ENCODE measurements around the gene ALOX12B.
A peak's percentile ranks its signal among the peaks of the same experiment; 100 is the strongest.
"Not testable (repeated sequence)": the region's sequence is repeated elsewhere in the genome, so short reads cannot be mapped to it uniquely, and the experiment has no call there.

ALOX12B gene

GRCh38 chr17:8079291-8080207 lies 8.0 kb downstream of the ALOX12B start:
- H3K27ac ChIP-seq (ENCODE audit: low read length) = no peak overlapping the region
- H3K27me3 ChIP-seq (ENCODE audit: low read depth, low read length) = peaks cover 23% of the 10 kb centered on the region
- no peaks in the 10 kb centered on the region for H3K36me3 ChIP-seq (ENCODE audit: control insufficient read depth in 1 of 2, insufficient read depth in 2 of 2, low read length in 2 of 2)
- no peaks in the 10 kb centered on the region for H3K9me3 ChIP-seq (ENCODE audit: control insufficient read depth in 1 of 2, low read length in 2 of 2)
- H3K4me3 ChIP-seq (ENCODE audit: low read depth in 1 of 2, low read length in 2 of 2) = peak overlapping the region; percentile 26 to 62
- H3K4me1 ChIP-seq (ENCODE audit: control insufficient read depth in 1 of 2, insufficient read depth in 2 of 2, low read length in 2 of 2) = peaks cover 0 to 12% of the 10 kb centered on the region in 2 donors

DNA sequence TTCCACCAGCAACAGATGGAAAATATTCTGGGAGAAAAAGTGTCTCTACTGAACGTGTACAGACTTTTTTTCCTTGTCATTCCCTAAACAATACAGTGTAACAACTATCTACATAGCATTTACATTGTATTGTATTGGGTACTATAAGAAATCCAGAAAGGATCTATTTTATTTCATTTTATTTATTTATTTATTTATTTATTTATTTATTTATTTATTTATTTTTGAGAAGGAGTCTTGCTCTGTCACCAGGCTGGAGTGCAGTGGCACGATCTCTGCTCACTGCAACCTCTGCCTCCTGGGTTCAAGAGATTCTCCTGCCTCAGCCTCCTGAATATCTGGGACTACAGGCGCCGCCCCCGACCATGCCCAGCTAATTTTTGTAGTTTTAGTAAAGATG lies 9.6 kb downstream of the ALOX12B start:
- peaks cover 0 to 25% of the 10 kb centered on the region in 2 donors for H3K4me1 ChIP-seq (ENCODE audit: control insufficient read depth in 1 of 2, insufficient read depth in 2 of 2, low read length in 2 of 2)
- not testable (repeated sequence) for H3K9me3 ChIP-seq (ENCODE audit: control insufficient read depth in 1 of 2, low read length in 2 of 2); H3K36me3 ChIP-seq (ENCODE audit: control insufficient read depth in 1 of 2, insufficient read depth in 2 of 2, low read length in 2 of 2); H3K27ac ChIP-seq (ENCODE audit: low read length); H3K4me3 ChIP-seq (ENCODE audit: low read depth in 1 of 2, low read length in 2 of 2)
- peaks cover 38% of the 10 kb centered on the region for H3K27me3 ChIP-seq (ENCODE audit: low read depth, low read length)

- Histone ChIP-seq H3K9me3 (ENCODE audit: control insufficient read depth in 1 of 2, low read length in 2 of 2) (no peaks in the 10 kb centered on the region), H3K4me3 (ENCODE audit: low read depth in 1 of 2, low read length in 2 of 2) (no peak overlapping the region), H3K4me1 (ENCODE audit: control insufficient read depth in 1 of 2, insufficient read depth in 2 of 2, low read length in 2 of 2) (peaks cover 0 to 32% of the 10 kb centered on the region in 2 donors), H3K36me3 (ENCODE audit: control insufficient read depth in 1 of 2, insufficient read depth in 2 of 2, low read length in 2 of 2) (no peaks in the 10 kb centered on the region), H3K27me3 (ENCODE audit: low read depth, low read length) (peaks cover 50% of the 10 kb centered on the region), H3K27ac (ENCODE audit: low read length) (no peak overlapping the region)
Observed at GRCh38 chr17:8076502-8077266, 10.8 kb downstream of the ALOX12B start.

GRCh38 chr17:8075574-8076342 lies 11.8 kb downstream of the ALOX12B start:
- peaks cover 50% of the 10 kb centered on the region for H3K27me3 ChIP-seq (ENCODE audit: low read depth, low read length)

DNA sequence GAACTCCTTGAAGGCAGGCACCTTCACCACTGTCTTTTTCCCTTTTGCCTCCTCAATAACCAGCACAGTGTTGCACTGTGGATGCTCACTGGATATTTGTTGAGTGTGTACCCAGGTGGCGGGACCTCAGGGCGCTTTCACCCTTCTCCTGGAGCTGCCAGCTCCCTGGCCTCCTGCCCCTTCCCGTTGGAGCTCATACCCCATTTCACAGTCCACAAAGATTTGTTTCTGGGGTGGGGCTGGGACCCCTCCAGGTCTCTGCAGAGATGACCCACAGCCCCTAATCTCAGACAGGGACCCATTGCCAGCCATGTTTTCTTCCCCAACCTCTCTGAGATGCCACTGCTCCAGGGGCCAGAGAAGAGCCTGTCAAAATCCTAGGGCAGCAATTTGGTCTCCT lies 12.4 kb downstream of the ALOX12B start:
- no peak overlapping the region for H3K27ac ChIP-seq (ENCODE audit: low read length)
- peaks cover 45% of the 10 kb centered on the region for H3K27me3 ChIP-seq (ENCODE audit: low read depth, low read length)
- H3K4me3 ChIP-seq (ENCODE audit: low read depth in 1 of 2, low read length in 2 of 2) = no peak overlapping the region
- H3K36me3 ChIP-seq (ENCODE audit: control insufficient read depth in 1 of 2, insufficient read depth in 2 of 2, low read length in 2 of 2) = no peaks in the 10 kb centered on the region
- peaks cover 0 to 30% of the 10 kb centered on the region in 2 donors for H3K4me1 ChIP-seq (ENCODE audit: control insufficient read depth in 1 of 2, insufficient read depth in 2 of 2, low read length in 2 of 2)
- no peaks in the 10 kb centered on the region for H3K9me3 ChIP-seq (ENCODE audit: control insufficient read depth in 1 of 2, low read length in 2 of 2)

More at GRCh38 chr17:8075574-8076342, 11.8 kb downstream of the ALOX12B start:
- H3K9me3 ChIP-seq (ENCODE audit: control insufficient read depth in 1 of 2, low read length in 2 of 2) = no peaks in the 10 kb centered on the region
- no peak overlapping the region for H3K4me3 ChIP-seq (ENCODE audit: low read depth in 1 of 2, low read length in 2 of 2)
- no peaks in the 10 kb centered on the region for H3K36me3 ChIP-seq (ENCODE audit: control insufficient read depth in 1 of 2, insufficient read depth in 2 of 2, low read length in 2 of 2)
- H3K4me1 ChIP-seq (ENCODE audit: control insufficient read depth in 1 of 2, insufficient read depth in 2 of 2, low read length in 2 of 2) = peaks cover 0 to 32% of the 10 kb centered on the region in 2 donors
- H3K27ac ChIP-seq (ENCODE audit: low read length) = no peak overlapping the region

DNA sequence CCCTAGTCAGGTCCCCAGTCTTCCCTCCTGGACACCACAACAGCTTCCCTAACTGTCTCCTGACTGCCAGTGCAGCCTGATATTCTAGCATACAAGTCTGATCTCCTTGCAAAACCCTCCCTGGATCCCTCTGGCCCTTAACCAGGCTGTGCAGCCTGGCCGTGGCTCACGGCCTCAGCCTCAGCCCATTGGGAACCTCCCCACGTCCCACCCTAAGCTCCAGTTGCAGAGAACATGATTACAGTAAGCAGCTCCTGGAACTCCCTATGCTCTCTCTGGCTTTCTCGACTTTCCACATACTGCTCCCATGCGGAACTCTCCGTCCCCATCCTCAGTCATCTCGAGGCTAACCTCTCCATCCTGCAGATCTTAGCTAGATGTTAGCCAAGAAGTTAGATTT lies 13.0 kb downstream of the ALOX12B start:
- no peak overlapping the region for H3K27ac ChIP-seq (ENCODE audit: low read length)
- no peak overlapping the region for H3K4me3 ChIP-seq (ENCODE audit: low read depth in 1 of 2, low read length in 2 of 2)
- peaks cover 0 to 25% of the 10 kb centered on the region in 2 donors for H3K4me1 ChIP-seq (ENCODE audit: control insufficient read depth in 1 of 2, insufficient read depth in 2 of 2, low read length in 2 of 2)
- H3K9me3 ChIP-seq (ENCODE audit: control insufficient read depth in 1 of 2, low read length in 2 of 2) = no peaks in the 10 kb centered on the region
- H3K36me3 ChIP-seq (ENCODE audit: control insufficient read depth in 1 of 2, insufficient read depth in 2 of 2, low read length in 2 of 2) = no peaks in the 10 kb centered on the region
- H3K27me3 ChIP-seq (ENCODE audit: low read depth, low read length) = peaks cover 44% of the 10 kb centered on the region

- no peak overlapping the region for H3K4me3 ChIP-seq (ENCODE audit: low read depth in 1 of 2, low read length in 2 of 2)
- H3K27me3 ChIP-seq (ENCODE audit: low read depth, low read length) = peaks cover 39% of the 10 kb centered on the region
- H3K27ac ChIP-seq (ENCODE audit: low read length) = no peak overlapping the region
- H3K36me3 ChIP-seq (ENCODE audit: control insufficient read depth in 1 of 2, insufficient read depth in 2 of 2, low read length in 2 of 2) = no peaks in the 10 kb centered on the region
- peaks cover 0 to 20% of the 10 kb centered on the region in 2 donors for H3K4me1 ChIP-seq (ENCODE audit: control insufficient read depth in 1 of 2, insufficient read depth in 2 of 2, low read length in 2 of 2)
- no peaks in the 10 kb centered on the region for H3K9me3 ChIP-seq (ENCODE audit: control insufficient read depth in 1 of 2, low read length in 2 of 2)
Observed at GRCh38 chr17:8073627-8074484, 13.7 kb downstream of the ALOX12B start.

- H3K27ac ChIP-seq (ENCODE audit: low read length) = no peak overlapping the region
- H3K27me3 ChIP-seq (ENCODE audit: low read depth, low read length) = peaks cover 39% of the 10 kb centered on the region
- H3K4me1 ChIP-seq (ENCODE audit: control insufficient read depth in 1 of 2, insufficient read depth in 2 of 2, low read length in 2 of 2) = peaks cover 0 to 20% of the 10 kb centered on the region in 2 donors
- H3K4me3 ChIP-seq (ENCODE audit: low read depth in 1 of 2, low read length in 2 of 2) = peak overlapping the region in 1 of 2 donors; percentile 25
- no peaks in the 10 kb centered on the region for H3K9me3 ChIP-seq (ENCODE audit: control insufficient read depth in 1 of 2, low read length in 2 of 2)
- no peaks in the 10 kb centered on the region for H3K36me3 ChIP-seq (ENCODE audit: control insufficient read depth in 1 of 2, insufficient read depth in 2 of 2, low read length in 2 of 2)
Observed at GRCh38 chr17:8072729-8073461, 14.6 kb downstream of the ALOX12B start.

- H3K4me3 ChIP-seq (ENCODE audit: low read depth in 1 of 2, low read length in 2 of 2) = no peak overlapping the region
- peaks cover 0 to 20% of the 10 kb centered on the region in 2 donors for H3K4me1 ChIP-seq (ENCODE audit: control insufficient read depth in 1 of 2, insufficient read depth in 2 of 2, low read length in 2 of 2)
- no peak overlapping the region for H3K27ac ChIP-seq (ENCODE audit: low read length)
- no peaks in the 10 kb centered on the region for H3K36me3 ChIP-seq (ENCODE audit: control insufficient read depth in 1 of 2, insufficient read depth in 2 of 2, low read length in 2 of 2)
- H3K27me3 ChIP-seq (ENCODE audit: low read depth, low read length) = peaks cover 39% of the 10 kb centered on the region
- no peaks in the 10 kb centered on the region for H3K9me3 ChIP-seq (ENCODE audit: control insufficient read depth in 1 of 2, low read length in 2 of 2)
Observed at GRCh38 chr17:8072341-8072728, 15.2 kb downstream of the ALOX12B start.

- peaks cover 39% of the 10 kb centered on the region for H3K27me3 ChIP-seq (ENCODE audit: low read depth, low read length)
- H3K27ac ChIP-seq (ENCODE audit: low read length) = no peak overlapping the region
- H3K36me3 ChIP-seq (ENCODE audit: control insufficient read depth in 1 of 2, insufficient read depth in 2 of 2, low read length in 2 of 2) = no peaks in the 10 kb centered on the region
- peaks cover 0 to 20% of the 10 kb centered on the region in 2 donors for H3K4me1 ChIP-seq (ENCODE audit: control insufficient read depth in 1 of 2, insufficient read depth in 2 of 2, low read length in 2 of 2)
- H3K4me3 ChIP-seq (ENCODE audit: low read depth in 1 of 2, low read length in 2 of 2) = no peak overlapping the region
- no peaks in the 10 kb centered on the region for H3K9me3 ChIP-seq (ENCODE audit: control insufficient read depth in 1 of 2, low read length in 2 of 2)
Observed at GRCh38 chr17:8071496-8071895, 16.0 kb downstream of the ALOX12B start.

Measured in muscle layer of duodenum (tissue), 2 donors.